GM19438 (cell line): ENCODE data around the gene MUC22.
"Not testable (repeated sequence)": the region's sequence is repeated elsewhere in the genome, so short reads cannot be mapped to it uniquely, and the experiment has no call there.

ENCODE experiments used
- ATAC-seq: cut with Tn5 transposase; IDR thresholded peaks from one replicate; pipeline ENCODE4 v1.9.1; 2021; ENCODE audit warnings: low read depth; ENCODE audit not compliant: unreplicated experiment

The MUC22 gene

DNA sequence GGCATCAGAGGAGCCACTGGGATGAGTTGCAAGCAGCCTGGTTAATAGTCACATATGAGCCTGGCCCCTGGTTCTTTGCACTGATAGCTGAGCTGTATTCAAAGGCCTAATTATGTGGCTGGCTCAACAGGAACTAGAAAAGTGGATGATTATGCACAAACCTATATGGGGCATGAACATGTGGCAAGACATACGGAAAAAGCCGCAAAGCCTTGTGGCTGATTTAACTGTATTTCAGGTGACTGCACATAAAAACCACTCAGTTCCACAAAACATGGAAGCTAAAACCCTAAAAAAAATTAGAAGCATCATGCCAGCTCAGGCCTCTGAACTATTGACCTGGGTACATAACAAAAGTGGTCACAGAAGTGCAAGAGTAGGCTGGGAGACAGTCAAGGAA is 13.0 kb upstream of the MUC22 start:
- no peak for ATAC-seq

GRCh38 chr6:30998785-30999184 is 11.5 kb upstream of the MUC22 start:
- ATAC-seq = no peak

GRCh38 chr6:31000067-31000860 is 10.0 kb upstream of the MUC22 start:
- ATAC-seq = not testable (repeated sequence)

GRCh38 chr6:31001281-31001888 is 8.9 kb upstream of the MUC22 start:
- no peak for ATAC-seq

- ATAC-seq = no peak
Measured at GRCh38 chr6:31002471-31002870, 7.8 kb upstream of the MUC22 start.

- no peak for ATAC-seq
Measured at GRCh38 chr6:31004794-31005193, 5.5 kb upstream of the MUC22 start.

DNA sequence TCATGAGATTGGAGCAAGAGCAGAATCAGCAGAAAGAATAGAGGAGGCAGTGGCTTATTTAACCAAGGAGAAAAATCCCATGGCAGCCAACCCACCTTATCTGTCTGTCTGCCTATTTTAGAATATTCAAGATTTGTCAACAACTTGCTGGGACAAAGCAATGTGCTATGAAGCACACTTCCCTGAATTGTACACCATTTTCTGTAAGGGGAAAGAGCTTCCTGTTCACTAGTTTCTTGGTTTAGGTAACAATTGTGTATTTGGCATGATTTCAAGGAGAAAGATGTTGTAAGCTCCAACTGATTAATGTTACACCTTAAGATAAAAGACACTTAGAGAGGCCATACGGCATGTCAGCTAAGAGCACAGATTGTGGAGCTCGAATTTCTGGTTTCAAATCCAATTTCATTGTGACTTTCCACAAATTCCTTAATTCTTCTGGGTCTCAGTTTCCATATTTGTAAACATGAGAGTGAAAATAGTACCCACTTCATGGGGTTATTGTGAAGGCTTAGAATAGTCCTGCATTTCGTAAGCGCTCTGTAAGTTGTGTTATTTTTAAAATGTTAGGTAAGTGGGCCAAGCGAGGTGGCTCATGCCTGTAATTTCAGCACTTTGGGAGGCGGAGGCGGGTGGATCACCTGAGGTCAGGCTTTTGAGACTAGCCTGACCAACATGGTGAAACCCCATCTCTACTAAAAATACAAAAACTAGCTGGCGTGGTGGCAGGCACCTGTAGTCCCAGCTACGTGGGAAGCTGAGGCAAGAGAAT is 4.8 kb upstream of the MUC22 start:
- ATAC-seq = no peak

GRCh38 chr6:31007694-31008093 is 2.6 kb upstream of the MUC22 start:
- no peak for ATAC-seq

DNA sequence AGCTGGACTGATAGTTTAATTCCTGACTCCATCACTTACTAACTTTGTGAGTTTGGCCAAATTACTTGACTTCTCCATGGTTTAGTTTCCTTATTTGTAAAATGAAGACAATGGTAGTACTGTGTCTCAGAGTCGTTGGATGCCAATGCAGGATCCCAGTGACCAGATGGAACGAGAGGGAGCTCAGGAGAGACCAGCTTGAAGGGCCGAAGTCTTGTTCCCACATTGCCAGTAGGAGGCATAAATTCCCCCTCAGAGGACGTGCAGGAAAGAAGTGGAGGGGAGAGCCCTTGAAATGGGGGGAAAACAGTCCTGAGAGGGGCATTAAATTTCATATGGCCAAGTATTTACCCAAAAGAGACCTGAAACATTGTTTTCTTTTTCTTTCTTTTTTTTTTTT is 2.1 kb upstream of the MUC22 start:
- no peak for ATAC-seq

DNA sequence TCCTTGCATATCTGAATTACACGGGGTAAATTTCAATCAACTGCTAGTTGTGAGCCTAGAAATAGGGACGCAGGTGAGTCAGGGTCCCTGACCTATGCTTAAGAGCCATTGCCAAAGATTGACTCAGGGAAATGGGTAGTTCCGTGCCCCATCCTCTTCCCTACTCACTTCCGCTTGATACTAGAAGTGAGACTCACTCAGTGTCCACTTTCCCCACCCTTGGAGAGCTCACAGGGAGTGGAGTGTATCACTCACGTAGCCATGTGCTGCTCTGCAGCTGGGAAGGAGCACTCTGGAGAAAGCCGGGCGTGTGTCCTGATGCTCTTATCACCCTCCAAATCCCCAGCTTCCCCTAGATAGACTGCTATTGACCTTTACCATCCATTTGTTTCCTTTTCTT is 543 bp upstream of the MUC22 start:
- no peak for ATAC-seq

DNA sequence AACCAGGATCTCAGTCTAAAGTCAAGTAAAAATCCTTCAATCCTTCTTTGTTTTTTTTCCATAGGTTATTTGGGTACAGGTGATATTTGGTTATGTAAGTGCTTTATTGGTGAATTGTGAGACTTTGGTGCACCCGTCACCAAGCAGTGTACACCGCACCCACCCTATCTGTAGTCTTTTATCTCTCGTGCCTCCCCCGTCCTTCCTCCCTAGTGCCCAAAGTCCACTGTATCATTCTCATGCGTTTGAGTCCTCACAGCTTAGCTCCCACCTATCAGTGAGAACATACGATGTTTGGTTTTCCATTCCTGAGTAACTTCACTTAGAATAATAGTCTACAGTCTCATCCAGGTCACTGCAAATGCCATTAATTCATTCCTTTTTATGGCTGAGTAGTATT is 879 bp downstream of the MUC22 start:
- no peak for ATAC-seq

DNA sequence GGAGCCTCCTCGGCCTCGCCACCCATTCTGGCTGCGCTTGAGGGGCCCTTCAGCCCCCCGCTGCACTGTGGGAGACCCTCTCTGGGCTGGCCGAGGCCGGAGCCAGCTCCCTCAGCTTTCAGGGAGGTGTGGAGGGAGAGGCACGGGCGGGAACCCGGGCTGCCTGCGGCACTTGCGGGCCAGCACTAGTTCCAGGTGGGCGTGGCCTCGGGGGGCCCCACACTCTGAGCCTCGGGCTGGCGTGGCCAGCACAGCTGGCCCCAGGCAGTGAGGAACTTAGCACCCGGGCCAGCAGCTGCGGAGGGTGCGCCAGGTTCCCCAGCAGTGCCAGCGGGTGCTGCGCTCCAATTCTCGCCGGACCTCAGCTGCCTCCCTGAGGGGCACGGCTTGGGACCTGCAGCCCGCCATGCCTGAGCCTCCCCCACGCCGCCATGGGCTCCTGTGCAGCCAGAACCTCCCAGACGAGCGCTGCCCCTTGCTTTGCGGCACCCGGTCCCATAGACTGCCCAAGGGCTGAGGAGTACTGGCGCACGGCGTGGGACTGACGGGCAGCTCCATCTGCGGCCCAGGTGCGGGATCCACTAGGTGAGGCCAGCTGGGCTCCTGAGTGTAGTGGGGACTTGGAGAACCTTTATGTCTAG is 6.5 kb downstream of the MUC22 start:
- ATAC-seq = no peak

DNA sequence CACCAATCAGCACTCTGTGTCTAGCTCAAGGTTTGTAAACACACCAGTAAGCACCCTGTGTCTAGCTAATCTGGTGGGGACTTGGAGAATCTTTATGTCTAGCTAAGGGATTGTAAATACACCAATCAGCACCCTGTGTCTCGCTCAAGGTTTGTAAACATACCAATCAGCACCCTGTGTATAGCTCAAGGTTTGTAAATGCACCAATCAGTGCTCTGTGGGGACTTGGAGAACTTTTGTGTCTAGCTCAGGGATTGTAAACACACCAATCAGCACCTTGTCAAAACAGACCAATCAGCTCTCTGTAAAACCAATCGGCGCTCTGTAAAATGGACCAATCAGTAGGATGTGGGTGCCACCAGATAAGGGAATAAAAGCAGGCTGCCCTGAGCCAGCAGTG is 7.2 kb downstream of the MUC22 start:
- ATAC-seq = not testable (repeated sequence)

DNA sequence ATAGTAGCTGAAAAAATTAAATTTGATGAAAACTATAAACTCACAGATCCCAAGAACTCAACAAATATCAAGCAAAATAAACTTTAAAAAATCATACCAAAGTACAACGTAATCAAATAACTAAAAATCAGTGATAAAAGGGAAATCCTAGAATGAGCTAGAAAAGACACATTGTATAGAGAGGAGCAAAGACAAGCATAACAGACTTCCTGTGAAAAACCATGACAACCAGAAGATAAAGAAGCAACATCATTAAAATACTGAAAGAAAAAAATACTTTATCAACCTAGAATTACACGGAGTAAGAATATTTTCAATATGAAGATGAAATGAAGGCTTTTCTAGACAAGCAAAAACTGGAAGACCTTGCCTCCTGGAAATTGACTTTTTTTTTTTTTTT is 9.8 kb downstream of the MUC22 start:
- ATAC-seq = no peak

DNA sequence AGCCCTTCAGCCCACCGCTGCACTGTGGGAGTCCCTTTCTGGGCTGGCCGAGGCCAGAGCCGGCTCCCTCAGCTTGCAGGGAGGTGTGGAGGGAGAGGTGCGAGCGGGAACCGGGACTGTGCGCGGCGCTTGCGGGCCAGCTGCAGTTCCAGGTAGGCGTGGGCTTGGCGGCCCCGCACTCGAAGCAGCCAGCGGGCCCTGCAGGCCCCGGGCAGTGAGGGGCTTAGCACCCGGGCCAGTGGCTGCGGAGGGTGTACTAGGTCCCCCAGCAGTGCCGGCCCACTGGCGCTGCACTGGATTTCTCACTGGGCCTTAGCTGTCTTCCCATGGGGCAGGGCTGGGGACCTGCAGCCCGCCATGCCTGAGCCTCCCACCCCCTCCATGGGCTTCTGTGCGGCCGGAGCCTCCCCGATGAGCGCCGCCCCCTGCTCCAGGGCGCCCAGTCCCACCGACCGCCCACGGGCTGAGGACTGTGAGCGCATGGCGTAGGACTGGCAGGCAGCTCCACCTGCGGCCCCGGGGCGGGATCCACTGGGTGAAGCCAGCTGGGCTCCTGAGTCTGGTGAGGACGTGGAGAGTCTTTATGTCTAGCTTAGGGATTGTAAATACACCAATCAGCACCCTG is 10.5 kb downstream of the MUC22 start:
- ATAC-seq = not testable (repeated sequence)

- ATAC-seq = not testable (repeated sequence)
Measured at GRCh38 chr6:31021705-31022531, 11.6 kb downstream of the MUC22 start.

- no peak for ATAC-seq
Measured at GRCh38 chr6:31025595-31025994, 15.3 kb downstream of the MUC22 start.

GRCh38 chr6:31031095-31031494 is 20.8 kb downstream of the MUC22 start:
- no peak for ATAC-seq

DNA sequence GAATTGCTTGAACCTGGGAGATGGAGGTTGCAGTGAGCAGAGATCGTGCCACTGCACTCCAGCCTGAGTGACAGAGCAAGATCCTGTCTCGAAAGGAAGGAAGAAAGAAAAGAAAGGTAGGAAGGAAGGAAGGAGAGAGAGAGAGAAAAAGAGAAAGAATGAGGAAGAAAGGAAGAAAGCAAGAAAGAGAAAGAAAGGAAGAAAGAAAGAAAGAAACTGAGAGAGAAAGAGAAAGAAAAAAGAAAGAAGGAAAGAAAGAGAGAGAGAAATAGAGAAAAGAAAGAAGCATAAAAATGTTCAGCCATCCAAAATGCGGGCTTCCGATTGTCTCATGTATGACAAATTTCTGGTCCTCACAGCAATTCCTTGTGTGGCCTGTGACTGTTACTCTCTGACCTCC is 22.8 kb downstream of the MUC22 start:
- ATAC-seq = no peak
